ENCODE results near the gene FBXO44. TPM values are rescaled to one million over a fixed set of nuclear protein-coding genes. Genes with fewer than 3 reads are reported as not detected.
A peak's percentile ranks its signal among the peaks of the same experiment; 100 is the strongest.

Gene FBXO44
- total RNA-seq, 1 experiment from 2014 or later, result 34.9 TPM

GRCh38 chr1:11691928-11692711 lies 37.4 kb downstream of the FBXO44 start (continued):
- TF ChIP-seq SP1 (CRISPR knock-in tag; conservative IDR thresholded peaks at IDR 0.05), result no peak
- TF ChIP-seq CREB1 (CRISPR knock-in tag; IDR thresholded peaks at IDR 0.05), result 0 out of 2 replicates have a peak, but pooled peaks have one; percentile 48
- TF ChIP-seq ZNF671 (CRISPR knock-in tag; IDR thresholded peaks at IDR 0.05), result no peak

- Mint-ChIP-seq H3K27ac (0 out of 2 replicates have a peak overlapping the region, but pooled peaks have one; percentile 0), H3K4me3 (peak overlapping the region; percentile 89), H3K27me3 (ENCODE audit: low read depth) (no peaks in the 10 kb centered on the region), H3K9me3 (no peaks in the 10 kb centered on the region), H3K4me1 (peaks cover 55% of the 10 kb centered on the region), H3K36me3 (peaks cover 2% of the 10 kb centered on the region; the same call in 1 of the 2 replicates)
- CTCF ChIA-PET, result interaction anchor here (0.8 to 5.6 kb wide), 6 partner anchors 10 to 48 kb away, joined by 3 to 25 read pairs (median 14); partner anchors contain the start of gene FBXO6
- no peak for ATAC-seq
- no peak for DNase-seq (ENCODE audit: low spot score)
- POLR2A ChIA-PET, result interaction anchor here (1.8 to 4.4 kb wide), 2 partner anchors 11 to 29 kb away, joined by 10 to 52 read pairs; partner anchors contain the start of genes FBXO6 and MAD2L2
- TF ChIP-seq CREB1 (CRISPR knock-in tag; IDR thresholded peaks at IDR 0.05) (no peak), ATF1 (CRISPR knock-in tag; IDR thresholded peaks at IDR 0.05) (no peak), GABPB1 (CRISPR knock-in tag; IDR thresholded peaks at IDR 0.05) (no peak)
Measured at GRCh38 chr1:11693024-11693590, 38.4 kb downstream of the FBXO44 start.

- peaks cover 51% of the 10 kb centered on the region for H3K4me1 Mint-ChIP-seq
- H3K9me3 Mint-ChIP-seq, result no peaks in the 10 kb centered on the region
- H3K27ac Mint-ChIP-seq, result peak overlapping the region; percentile 52; the same call in 1 of the 2 replicates
Measured at GRCh38 chr1:11693917-11694316, 39.2 kb downstream of the FBXO44 start.

GRCh38 chr1:11695861-11696260 lies 41.2 kb downstream of the FBXO44 start:
- H3K4me3 Mint-ChIP-seq, result no peak overlapping the region
- DNase-seq (ENCODE audit: low spot score) (no peak), ATAC-seq (no peak)
- no peaks in the 10 kb centered on the region for H3K36me3 Mint-ChIP-seq
- ChIA-PET CTCF (interaction anchor here (1.0 to 5.6 kb wide), 6 partner anchors 12 to 89 kb away, joined by 3 to 25 read pairs (median 13); partner anchors contain the start of gene FBXO6), POLR2A (interaction anchor here (0.6 kb wide), 1 partner anchor 23 kb away, joined by 3 read pairs; no protein-coding TSS in a partner anchor)
- no peak overlapping the region for H3K27ac Mint-ChIP-seq
- no peaks in the 10 kb centered on the region for H3K9me3 Mint-ChIP-seq
- no peaks in the 10 kb centered on the region for H3K27me3 Mint-ChIP-seq (ENCODE audit: low read depth)
- H3K4me1 Mint-ChIP-seq, result peaks cover 42% of the 10 kb centered on the region
- no peak for TF ChIP-seq USF2 (CRISPR knock-in tag; IDR thresholded peaks at IDR 0.05)
- TF ChIP-seq KAT7 (CRISPR knock-in tag; IDR thresholded peaks at IDR 0.05; ENCODE audit: borderline replicate concordance), result no peak
- TF ChIP-seq ZNF138 (CRISPR knock-in tag; conservative IDR thresholded peaks at IDR 0.05), result no peak
- TF ChIP-seq GTF2I (CRISPR knock-in tag; conservative IDR thresholded peaks at IDR 0.05), result no peak
- TF ChIP-seq IRF2 (CRISPR knock-in tag; IDR thresholded peaks at IDR 0.05; ENCODE audit: borderline replicate concordance, low read depth), result no peak
- TF ChIP-seq NR3C1 (CRISPR knock-in tag; conservative IDR thresholded peaks at IDR 0.05; ENCODE audit: low read depth), result no peak
- TF ChIP-seq ZNF396 (CRISPR knock-in tag; IDR thresholded peaks at IDR 0.05; ENCODE audit: borderline replicate concordance), result no peak
- no peak for TF ChIP-seq ESRRA (CRISPR knock-in tag; IDR thresholded peaks at IDR 0.05; ENCODE audit: borderline replicate concordance)
- TF ChIP-seq PRRX2 (CRISPR knock-in tag; IDR thresholded peaks at IDR 0.05), result no peak
- no peak for TF ChIP-seq ZNF263 (CRISPR knock-in tag; IDR thresholded peaks at IDR 0.05; ENCODE audit: low read depth)
- TF ChIP-seq ZNF121 (CRISPR knock-in tag; IDR thresholded peaks at IDR 0.05), result no peak

More at GRCh38 chr1:11693917-11694316, 39.2 kb downstream of the FBXO44 start:
- no peak for ATAC-seq
- Mint-ChIP-seq H3K4me3 (peak overlapping the region; percentile 44), H3K36me3 (peaks cover 2% of the 10 kb centered on the region; the same call in 1 of the 2 replicates), H3K27me3 (ENCODE audit: low read depth) (no peaks in the 10 kb centered on the region)
- TF ChIP-seq ZNF671 (CRISPR knock-in tag; IDR thresholded peaks at IDR 0.05), result no peak
- TF ChIP-seq HMGA2 (CRISPR knock-in tag; IDR thresholded peaks at IDR 0.05), result no peak
- TF ChIP-seq SOX15 (CRISPR knock-in tag; IDR thresholded peaks at IDR 0.05), result no peak
- no peak for TF ChIP-seq ZNF423 (CRISPR knock-in tag; IDR thresholded peaks at IDR 0.05)
- no peak for TF ChIP-seq ZBTB21 (CRISPR knock-in tag; IDR thresholded peaks at IDR 0.05; ENCODE audit: borderline replicate concordance)
- no peak for TF ChIP-seq FOXJ3 (CRISPR knock-in tag; IDR thresholded peaks at IDR 0.05; ENCODE audit: borderline replicate concordance)
- no peak for TF ChIP-seq TP53 (CRISPR knock-in tag; IDR thresholded peaks at IDR 0.05)
- no peak for TF ChIP-seq GABPB1 (CRISPR knock-in tag; IDR thresholded peaks at IDR 0.05)
- TF ChIP-seq NR1H2 (CRISPR knock-in tag; IDR thresholded peaks at IDR 0.05), result no peak
- TF ChIP-seq MYBL2 (CRISPR knock-in tag; IDR thresholded peaks at IDR 0.05), result no peak
- no peak for TF ChIP-seq ZNF317 (CRISPR knock-in tag; IDR thresholded peaks at IDR 0.05; ENCODE audit: borderline replicate concordance, low read depth)
- no peak for TF ChIP-seq ESRRA (CRISPR knock-in tag; IDR thresholded peaks at IDR 0.05; ENCODE audit: borderline replicate concordance)
- TF ChIP-seq FOXP4 (CRISPR knock-in tag; IDR thresholded peaks at IDR 0.05), result no peak
- POLR2A ChIA-PET, result interaction anchor here (1.8 kb wide), 1 partner anchor 29 kb away, joined by 10 read pairs; the partner anchor contains the start of gene FBXO6
- CTCF ChIA-PET, result interaction anchor here (1.7 to 5.6 kb wide), 4 partner anchors 11 to 30 kb away, joined by 7 to 25 read pairs (median 20); partner anchors contain the start of gene FBXO6
- DNase-seq (ENCODE audit: low spot score), result no peak

Measured in WTC11 (cell line).